Tibial artery (tissue), 4 donors: ENCODE data around the gene ERH.
"Not testable (repeated sequence)": the region's sequence is repeated elsewhere in the genome, so short reads cannot be mapped to it uniquely, and the experiment has no call there.

ENCODE experiments used
- DNase-seq, 2 donors: peaks; one replicate each; pipeline ENCODE4 v3.0.0-alpha.2; 2019
- H3K27ac ChIP-seq, 2 donors: fragments of 200-600 bp; sonication (generic) in 1 of 2; 1 replicate in 1 of 2; 2 replicates in 1 of 2; pipeline ENCODE4 v1.5.1; 2018 to 2019; ENCODE audit warnings: mild to moderate bottlenecking in 1 of 2
- H3K27me3 ChIP-seq, 2 donors: fragments of 200-600 bp; sonication (generic) in 1 of 2; one replicate each; pipeline versions ENCODE4 v1.5.1 to v1.6.0; 2016 to 2019
- H3K36me3 ChIP-seq, 3 donors: fragments of 200-600 bp; sonication (generic) in 2 of 3; one replicate each; pipeline ENCODE4 v1.5.1; 2016 to 2019; ENCODE audit warnings: mild to moderate bottlenecking in 2 of 3
- H3K4me1 ChIP-seq, 4 donors: fragments of 200-600 bp; sonication (generic) in 2 of 4; 1 replicate in 3 of 4; 2 replicates in 1 of 4; pipeline ENCODE4 v1.5.1; 2016 to 2019
- H3K4me3 ChIP-seq, 2 donors: fragments of 200-600 bp; sonication (generic) in 1 of 2; 1 replicate in 1 of 2; 2 replicates in 1 of 2; pipeline ENCODE4 v1.5.1; 2018 to 2019; ENCODE audit warnings: mild to moderate bottlenecking in 2 of 2
- H3K9me3 ChIP-seq, 3 donors: fragments of 200-600 bp; sonication (generic) in 1 of 3; one replicate each; pipeline ENCODE4 v1.5.1; 2016 to 2019
- intact Hi-C: fragments of 100-400 bp; cut with DNase I; formaldehyde crosslinking; loops from one replicate; pipeline ENCODE4 v1.15.0; 2023; ENCODE audit warnings: low total_unique reads
- TF ChIP-seq, protein P1 (sequence below), 2 experiments: fragments of 200-600 bp in 1 of 2; fragments of 450-650 bp in 1 of 2; IDR thresholded peaks; one replicate each; pipeline ENCODE4 v1.5.1; 2017 to 2019; ENCODE audit warnings: antibody characterized with exemption in 2 of 2, mild to moderate bottlenecking in 1 of 2, moderate library complexity in 1 of 2

ERH gene

DNA sequence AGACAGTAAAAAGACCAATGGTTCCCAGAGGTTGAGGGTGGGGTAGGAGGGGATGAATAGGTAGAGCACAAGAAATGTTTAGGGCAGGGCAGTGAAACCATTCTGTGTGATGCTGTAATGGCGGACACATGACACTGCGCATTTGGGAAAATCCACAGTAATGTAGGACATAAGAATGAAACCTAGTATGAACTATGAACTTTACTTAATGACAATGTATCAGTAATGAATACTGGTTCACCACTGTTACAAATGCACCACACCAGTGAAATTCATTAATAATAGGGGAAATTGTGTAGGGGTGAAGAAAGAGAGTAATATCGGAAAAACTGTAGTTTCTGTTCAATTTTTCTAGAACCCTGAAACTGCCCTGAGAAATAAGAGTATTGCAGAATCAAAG is 5.6 kb downstream of the ERH start:
- Histone ChIP-seq H3K27ac (no peak overlapping the region), H3K27me3 (no peaks in the 10 kb centered on the region), H3K4me1 (peaks cover 0 to 39% (median 21%) of the 10 kb centered on the region in 4 donors), H3K9me3 (no peaks in the 10 kb centered on the region), H3K36me3 (peaks cover 49 to 66% (median 52%) of the 10 kb centered on the region in 3 donors), H3K4me3 (no peak overlapping the region)
- no peak for DNase-seq
- intact Hi-C loops, result no loop called here
- TF ChIP-seq, protein P1, sequence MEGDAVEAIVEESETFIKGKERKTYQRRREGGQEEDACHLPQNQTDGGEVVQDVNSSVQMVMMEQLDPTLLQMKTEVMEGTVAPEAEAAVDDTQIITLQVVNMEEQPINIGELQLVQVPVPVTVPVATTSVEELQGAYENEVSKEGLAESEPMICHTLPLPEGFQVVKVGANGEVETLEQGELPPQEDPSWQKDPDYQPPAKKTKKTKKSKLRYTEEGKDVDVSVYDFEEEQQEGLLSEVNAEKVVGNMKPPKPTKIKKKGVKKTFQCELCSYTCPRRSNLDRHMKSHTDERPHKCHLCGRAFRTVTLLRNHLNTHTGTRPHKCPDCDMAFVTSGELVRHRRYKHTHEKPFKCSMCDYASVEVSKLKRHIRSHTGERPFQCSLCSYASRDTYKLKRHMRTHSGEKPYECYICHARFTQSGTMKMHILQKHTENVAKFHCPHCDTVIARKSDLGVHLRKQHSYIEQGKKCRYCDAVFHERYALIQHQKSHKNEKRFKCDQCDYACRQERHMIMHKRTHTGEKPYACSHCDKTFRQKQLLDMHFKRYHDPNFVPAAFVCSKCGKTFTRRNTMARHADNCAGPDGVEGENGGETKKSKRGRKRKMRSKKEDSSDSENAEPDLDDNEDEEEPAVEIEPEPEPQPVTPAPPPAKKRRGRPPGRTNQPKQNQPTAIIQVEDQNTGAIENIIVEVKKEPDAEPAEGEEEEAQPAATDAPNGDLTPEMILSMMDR (IDR thresholded peaks at IDR 0.05), result no peak

DNA sequence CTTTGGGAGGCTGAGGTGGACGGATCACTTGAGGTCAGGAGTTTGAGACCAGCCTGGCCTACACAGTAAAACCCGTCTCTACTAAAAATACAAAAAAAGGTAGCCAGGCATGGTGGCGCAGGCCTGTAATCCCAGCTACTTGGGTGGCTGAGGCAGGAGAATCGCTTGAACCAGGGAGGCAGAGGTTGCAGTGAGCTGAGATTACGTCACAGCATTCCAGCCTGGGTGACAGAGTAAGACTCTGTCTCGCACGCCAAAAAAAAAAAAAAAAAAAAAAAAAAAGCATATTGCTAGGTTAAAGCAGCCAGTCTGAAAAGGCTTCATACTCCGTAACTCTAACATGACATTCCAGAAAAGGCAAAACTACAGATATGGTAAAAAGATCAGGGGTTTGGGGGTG is 6.7 kb downstream of the ERH start:
- DNase-seq, H3K27me3 ChIP-seq, H3K4me3 ChIP-seq, H3K9me3 ChIP-seq, intact Hi-C loops: not testable (repeated sequence)
- Histone ChIP-seq H3K36me3 (peaks cover 53 to 77% (median 56%) of the 10 kb centered on the region in 3 donors), H3K4me1 (peaks cover 0 to 29% (median 10%) of the 10 kb centered on the region in 4 donors), H3K27ac (peak overlapping the region in 1 of 2 donors; percentile 36)

DNA sequence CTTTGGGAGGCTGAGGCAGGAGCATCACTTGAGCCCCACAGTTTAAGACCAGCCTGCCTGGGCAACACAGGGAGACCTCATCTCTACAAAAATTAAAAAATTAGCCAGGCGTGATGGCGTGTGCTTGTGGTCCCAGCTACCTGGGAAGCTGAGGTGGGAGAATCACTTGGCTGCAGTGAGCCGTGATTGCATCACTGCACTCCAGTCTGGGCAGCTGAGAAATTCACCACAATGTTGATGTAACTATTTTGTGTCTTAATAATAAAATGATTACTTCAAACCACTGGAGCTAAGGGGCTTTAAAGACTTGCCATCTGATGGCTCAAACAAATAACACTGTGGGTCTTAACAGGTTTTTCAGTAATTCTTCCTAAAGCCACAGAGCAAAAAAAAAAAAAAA is 10.8 kb downstream of the ERH start:
- no peak overlapping the region for H3K4me3 ChIP-seq
- no peaks in the 10 kb centered on the region for H3K9me3 ChIP-seq
- no peak overlapping the region for H3K27ac ChIP-seq
- no peak for DNase-seq
- peaks cover 0 to 16% (median 3%) of the 10 kb centered on the region in 4 donors for H3K4me1 ChIP-seq
- TF ChIP-seq, protein P1 (IDR thresholded peaks at IDR 0.05), result no peak
- intact Hi-C loops, result no loop called here
- H3K27me3 ChIP-seq, result no peaks in the 10 kb centered on the region
- H3K36me3 ChIP-seq, result peaks cover 32 to 53% (median 34%) of the 10 kb centered on the region in 3 donors

DNA sequence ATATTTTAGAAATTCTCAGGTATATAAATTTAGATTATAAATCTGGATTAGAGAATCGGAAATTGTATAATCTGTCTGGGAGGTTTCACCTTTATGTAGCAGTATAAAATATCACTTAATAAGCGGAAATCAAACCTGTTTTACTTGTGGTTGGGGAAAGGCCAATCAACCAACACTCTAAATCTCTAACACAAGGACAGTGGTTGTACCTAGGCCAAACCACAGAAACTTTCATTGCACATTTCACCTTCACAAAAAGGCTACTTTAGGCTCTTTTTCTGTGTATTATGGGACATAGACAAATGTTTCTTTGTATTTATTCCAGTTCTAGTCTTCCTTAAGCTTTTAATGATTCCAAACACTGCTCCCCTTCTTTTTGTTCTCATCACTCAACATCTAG is 19.8 kb downstream of the ERH start:
- TF ChIP-seq, protein P1 (IDR thresholded peaks at IDR 0.05), result no peak
- Histone ChIP-seq H3K27ac (no peak overlapping the region), H3K4me3 (no peak overlapping the region), H3K36me3 (peaks cover 34 to 52% (median 43%) of the 10 kb centered on the region in 3 donors), H3K9me3 (no peaks in the 10 kb centered on the region), H3K27me3 (no peaks in the 10 kb centered on the region), H3K4me1 (peaks cover 0 to 5% (median 2%) of the 10 kb centered on the region in 4 donors)
- intact Hi-C loops, result no loop called here
- DNase-seq, result no peak

DNA sequence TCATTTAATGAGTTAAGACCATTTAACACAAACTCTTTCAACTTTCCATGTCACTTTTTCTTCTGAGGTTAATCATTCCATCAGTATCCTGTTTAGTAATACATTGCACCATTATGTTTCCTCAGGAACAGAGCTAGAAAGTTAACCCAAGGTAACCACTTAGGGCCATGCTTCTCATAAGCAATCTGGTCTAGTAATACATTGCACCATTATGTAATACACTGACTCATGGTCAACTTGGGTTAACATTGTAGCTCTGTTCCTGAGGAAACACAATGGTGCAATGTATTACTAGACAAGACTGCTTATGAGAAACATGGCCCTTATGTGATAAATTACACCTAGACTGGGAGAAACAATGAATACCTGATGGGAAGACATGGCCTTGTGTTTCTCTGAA is 21.7 kb downstream of the ERH start:
- H3K36me3 ChIP-seq, result peaks cover 34 to 47% (median 43%) of the 10 kb centered on the region in 3 donors
- TF ChIP-seq, protein P1 (IDR thresholded peaks at IDR 0.05), result no peak

DNA sequence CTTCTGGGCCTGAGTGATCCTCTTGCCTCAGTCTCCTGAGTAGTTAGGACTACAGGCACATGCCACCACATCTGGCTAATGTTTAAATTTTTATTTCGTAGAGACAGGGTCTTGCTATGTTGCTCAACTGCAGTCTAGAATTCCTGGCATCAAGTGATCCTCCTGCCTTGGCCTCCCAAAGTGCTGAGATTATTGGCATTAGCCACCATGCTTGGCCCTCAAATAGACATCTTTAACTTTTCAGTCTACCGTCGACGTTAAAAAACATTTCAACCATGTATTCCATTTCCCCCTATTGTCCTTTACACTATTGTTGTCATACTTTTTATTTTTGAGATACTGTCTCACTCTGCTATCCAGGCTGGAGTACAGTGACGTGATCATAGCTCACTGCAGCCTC is 22.4 kb downstream of the ERH start:
- no peak for DNase-seq
- intact Hi-C loops, result no loop called here
- Histone ChIP-seq H3K27me3 (no peaks in the 10 kb centered on the region), H3K9me3 (no peaks in the 10 kb centered on the region), H3K36me3 (peaks cover 34 to 43% (median 42%) of the 10 kb centered on the region in 3 donors), H3K4me3 (no peak overlapping the region), H3K4me1 (peaks cover 0 to under 1% (median under 1%) of the 10 kb centered on the region in 4 donors), H3K27ac (no peak overlapping the region)
- TF ChIP-seq, protein P1 (IDR thresholded peaks at IDR 0.05), result no peak

More for the DNA sequence above, 21.7 kb downstream of the ERH start:
- Histone ChIP-seq H3K4me1 (peaks cover 0 to 5% (median 2%) of the 10 kb centered on the region in 4 donors), H3K9me3 (no peaks in the 10 kb centered on the region), H3K4me3 (no peak overlapping the region), H3K27ac (no peak overlapping the region), H3K27me3 (no peaks in the 10 kb centered on the region)
- intact Hi-C loops, result no loop called here
- no peak for DNase-seq
